GM15510 (cell line): ENCODE results near the gene RAE1.

Experiments
- POLR2A ChIP-seq: IDR thresholded peaks from 3 replicates; pipeline ENCODE4 v1.6.1; 2011; ENCODE audit warnings: borderline replicate concordance; ENCODE audit not compliant: insufficient read length; ENCODE audit errors: extremely low read depth

The RAE1 gene

DNA sequence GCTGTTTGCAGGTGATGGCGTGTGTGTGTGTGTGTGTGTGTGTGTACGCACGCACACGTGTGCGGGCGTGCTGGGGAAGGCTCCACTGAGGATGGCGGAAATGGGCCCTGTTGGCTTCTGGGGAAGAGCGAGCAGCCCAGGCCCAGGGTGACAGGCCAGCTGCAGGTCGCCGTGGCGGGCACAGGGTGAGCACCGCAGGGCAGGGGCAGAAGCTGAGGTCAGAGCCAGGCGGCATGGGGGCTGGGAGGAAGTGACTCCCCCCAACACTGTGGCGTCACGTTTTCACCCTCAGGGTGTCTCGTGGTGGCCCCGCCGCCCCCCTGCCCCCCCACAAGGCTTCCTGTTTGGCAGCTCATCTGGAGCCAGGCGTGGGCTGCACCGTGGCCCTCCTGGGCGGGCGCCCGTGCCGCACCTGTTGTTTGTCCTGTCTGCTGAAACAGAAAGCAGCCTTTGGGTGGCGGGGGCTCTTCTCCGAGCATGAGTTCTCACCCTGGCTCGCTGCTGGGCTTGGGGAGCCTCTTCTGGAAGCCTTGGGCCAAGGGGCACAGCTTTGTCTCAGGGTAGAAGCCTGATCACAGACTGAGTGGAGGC is 47.3 kb downstream of the RAE1 start:
- no peak for TF ChIP-seq POLR2A

- no peak for TF ChIP-seq POLR2A
Measured at GRCh38 chr20:57398901-57399535, 48.0 kb downstream of the RAE1 start.

DNA sequence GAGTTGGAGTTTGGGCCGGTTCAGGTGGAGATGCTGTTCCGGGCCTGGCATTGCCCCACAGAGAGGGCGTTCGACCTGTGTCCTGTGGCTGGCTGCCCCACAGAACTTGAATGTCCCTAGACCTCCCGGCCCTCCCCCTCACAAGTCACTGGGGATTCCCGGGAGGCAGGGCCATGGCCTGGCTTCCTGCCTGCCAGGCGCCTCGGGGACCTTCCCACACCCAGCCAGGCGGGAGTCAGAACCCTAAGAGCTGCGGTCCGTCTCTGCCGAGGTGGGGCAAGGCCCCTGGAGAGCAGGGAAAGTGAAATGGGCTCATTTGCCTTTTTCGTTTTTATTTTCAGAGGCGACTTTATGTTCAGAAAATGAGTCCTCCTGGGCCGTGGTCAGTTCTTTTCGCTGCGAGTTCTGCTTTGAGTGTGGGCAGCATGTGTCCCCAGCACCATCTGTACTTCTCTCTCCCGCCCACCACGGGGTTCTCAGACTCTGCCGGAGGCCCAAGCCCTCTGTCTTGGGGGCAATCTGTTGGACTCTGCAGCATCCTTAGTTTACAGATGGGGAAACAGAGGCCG is 48.6 kb downstream of the RAE1 start:
- TF ChIP-seq POLR2A, result peak; percentile 29

DNA sequence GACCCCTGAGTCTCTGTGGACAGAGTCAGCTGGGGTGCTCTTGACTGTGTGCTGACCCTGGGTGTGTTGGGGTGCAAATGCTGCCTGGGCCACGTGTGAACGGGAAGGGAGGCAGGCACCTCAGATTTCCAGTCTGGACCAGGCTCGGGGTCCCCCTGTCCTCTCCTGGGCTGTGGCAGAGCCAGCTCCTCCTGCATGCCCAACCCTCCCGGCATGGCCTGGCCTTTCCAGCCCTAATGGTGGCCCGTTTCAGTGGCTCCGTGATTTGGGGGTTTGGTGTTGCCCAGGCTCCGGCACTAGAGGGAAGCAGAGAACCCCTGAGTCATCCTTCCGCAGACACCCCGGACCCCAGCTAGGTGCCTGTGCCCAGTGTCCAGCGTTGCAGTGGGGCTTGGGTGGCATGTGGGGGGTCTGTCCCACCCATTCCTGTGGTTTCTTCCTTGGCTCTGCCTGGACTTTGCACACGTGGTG is 49.2 kb downstream of the RAE1 start:
- no peak for TF ChIP-seq POLR2A

DNA sequence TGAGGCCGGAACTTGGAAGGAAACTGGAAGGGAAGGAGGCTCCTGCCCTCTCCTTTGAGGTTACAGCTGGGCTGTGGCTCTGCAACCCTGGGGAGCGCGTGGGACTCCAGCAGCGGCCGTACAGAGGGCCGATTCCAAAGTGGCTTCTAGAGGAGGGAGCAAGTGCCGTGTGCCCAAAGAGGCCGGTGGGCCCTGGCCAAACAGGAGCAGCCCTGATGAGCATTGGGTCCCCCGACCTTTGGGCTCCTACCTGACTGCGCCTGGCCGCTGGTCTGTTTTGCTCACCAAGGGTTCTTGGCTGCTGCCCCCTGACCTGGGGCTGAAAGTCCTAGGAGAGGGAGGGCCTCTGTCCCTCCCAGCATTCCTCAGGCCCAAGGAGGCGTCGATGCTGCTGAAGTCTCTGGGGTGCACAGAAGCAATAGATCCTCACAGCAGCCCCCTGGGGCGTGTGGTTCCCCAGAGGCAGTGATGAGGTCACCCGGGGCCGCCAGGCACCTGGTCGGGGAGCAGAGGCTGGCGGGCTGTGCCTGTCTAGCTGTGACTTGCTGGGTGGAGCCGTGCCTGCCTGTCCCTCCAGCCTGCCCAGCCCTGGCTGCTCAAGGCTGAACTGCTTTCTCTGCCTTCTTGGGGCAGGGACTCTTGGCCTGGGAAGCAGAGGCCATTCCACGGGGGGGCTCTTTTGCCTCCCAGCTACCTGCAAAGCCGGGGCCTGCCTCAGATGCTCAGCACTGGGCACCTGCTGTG is 49.9 kb downstream of the RAE1 start:
- TF ChIP-seq POLR2A, result no peak

DNA sequence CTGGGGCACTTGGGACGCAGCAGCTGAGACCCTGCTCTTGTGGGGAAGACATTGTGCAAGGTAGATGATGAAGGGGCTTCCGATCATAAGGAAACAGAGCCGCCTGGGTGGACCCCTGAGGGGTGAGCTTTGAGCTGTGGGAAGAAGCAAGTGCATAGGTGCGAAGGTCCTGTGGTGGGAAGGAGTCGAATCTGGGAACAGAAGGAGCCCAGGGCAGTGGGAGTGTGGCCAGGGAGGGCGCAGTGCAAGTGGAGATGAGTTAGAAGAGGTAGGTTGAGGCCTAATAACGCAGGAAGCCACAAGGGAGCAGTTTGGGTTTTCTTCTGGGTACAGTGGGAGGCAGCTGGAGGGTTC is 50.5 kb downstream of the RAE1 start:
- no peak for TF ChIP-seq POLR2A

- no peak for TF ChIP-seq POLR2A
Measured at GRCh38 chr20:57402206-57403125, 51.4 kb downstream of the RAE1 start.

GRCh38 chr20:57403216-57403615 is 52.2 kb downstream of the RAE1 start:
- no peak for TF ChIP-seq POLR2A

- no peak for TF ChIP-seq POLR2A
Measured at GRCh38 chr20:57404006-57404405, 53.0 kb downstream of the RAE1 start.

DNA sequence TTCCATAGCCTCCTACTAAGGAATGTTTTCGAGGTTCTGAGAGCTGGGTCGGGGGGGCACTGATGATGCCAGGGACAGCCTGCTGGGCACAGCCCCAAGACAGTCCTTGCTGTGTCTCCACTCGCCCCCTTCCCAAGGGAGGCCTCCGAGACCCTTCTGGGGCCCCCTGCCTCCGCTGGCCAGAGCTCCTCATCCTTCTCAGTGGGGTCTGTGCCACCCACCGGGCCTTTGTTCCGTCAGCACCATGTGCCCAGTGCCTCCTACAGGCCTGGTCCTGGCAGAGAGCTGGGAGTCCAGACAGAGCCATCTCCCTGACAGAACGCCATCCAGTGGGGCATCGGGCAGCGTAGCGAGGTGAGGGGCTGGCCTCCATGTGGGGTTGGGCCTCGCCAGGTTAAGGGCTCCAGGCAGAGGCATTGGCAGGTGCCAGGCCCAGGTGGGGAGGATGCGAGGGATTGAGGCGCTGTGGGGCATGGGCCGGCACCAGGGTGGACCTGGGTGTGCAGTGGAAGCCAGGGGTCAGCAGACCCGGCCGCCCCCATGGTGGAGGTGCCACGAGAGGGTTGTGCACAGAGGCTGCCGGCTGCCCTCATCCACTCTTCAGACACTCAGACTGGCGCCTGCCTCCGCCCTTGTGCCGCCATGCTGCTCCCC is 53.5 kb downstream of the RAE1 start:
- no peak for TF ChIP-seq POLR2A

DNA sequence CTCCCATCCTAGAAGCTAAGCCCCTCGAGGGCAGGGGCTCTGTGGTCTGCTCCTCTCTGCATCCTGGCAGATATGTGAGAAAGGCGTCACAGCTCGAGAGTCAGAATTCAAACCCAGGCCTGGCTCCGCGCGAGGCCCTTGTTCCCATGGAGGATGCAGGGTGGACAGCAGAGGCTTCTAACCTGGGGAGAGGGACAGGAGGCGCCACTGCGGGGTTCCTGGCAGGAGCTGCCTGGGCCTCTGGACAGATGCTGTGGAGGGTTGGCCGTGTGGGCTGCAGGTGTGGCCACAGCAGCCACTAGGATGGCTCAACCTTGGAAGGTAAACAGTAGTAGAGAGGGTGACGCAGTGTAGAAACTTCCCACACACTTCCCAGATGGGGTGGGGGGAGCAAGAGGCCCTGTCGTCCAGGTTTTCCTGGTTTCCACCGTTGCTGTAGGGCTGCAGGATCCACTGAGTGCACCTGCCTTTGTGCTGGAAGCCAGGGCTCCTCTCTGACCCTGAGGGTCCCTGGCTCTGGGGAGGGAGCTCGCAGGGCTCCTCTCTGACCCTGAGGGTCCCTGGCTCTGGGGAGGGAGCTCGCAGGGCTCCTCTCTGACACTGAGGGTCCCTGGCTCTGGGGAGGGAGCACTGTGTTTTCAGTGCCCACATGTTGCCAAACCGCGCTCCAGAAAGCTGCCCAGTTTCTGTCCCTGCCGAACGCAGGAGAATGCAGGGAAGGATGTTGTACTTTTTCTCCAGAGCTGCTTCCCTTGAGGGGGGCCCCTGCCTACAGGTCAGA is 54.4 kb downstream of the RAE1 start:
- TF ChIP-seq POLR2A, result no peak

GRCh38 chr20:57407541-57407956 is 56.5 kb downstream of the RAE1 start:
- no peak for TF ChIP-seq POLR2A

DNA sequence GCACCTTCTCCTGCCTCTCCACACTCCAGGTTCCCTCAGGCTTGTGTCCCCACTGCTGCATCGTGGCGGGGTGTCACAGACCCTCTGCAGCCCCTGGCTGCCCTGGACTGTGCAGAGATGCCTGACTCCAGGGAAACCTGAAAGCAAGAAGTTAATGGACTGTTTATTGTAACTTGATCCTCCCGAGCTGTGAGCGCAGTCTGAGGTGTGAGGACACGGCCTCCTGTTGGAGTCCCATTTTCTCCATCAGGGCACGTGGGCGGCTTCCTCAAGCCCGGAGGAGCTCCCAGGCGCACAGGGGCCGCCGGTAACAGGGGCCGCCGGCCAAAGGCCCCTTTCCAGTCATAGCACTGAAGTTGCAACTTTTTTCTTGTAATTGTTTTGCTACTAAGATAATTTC is 57.1 kb downstream of the RAE1 start:
- no peak for TF ChIP-seq POLR2A
